Measurements from ENCODE around the gene TPBGL.

The TPBGL gene

DNA sequence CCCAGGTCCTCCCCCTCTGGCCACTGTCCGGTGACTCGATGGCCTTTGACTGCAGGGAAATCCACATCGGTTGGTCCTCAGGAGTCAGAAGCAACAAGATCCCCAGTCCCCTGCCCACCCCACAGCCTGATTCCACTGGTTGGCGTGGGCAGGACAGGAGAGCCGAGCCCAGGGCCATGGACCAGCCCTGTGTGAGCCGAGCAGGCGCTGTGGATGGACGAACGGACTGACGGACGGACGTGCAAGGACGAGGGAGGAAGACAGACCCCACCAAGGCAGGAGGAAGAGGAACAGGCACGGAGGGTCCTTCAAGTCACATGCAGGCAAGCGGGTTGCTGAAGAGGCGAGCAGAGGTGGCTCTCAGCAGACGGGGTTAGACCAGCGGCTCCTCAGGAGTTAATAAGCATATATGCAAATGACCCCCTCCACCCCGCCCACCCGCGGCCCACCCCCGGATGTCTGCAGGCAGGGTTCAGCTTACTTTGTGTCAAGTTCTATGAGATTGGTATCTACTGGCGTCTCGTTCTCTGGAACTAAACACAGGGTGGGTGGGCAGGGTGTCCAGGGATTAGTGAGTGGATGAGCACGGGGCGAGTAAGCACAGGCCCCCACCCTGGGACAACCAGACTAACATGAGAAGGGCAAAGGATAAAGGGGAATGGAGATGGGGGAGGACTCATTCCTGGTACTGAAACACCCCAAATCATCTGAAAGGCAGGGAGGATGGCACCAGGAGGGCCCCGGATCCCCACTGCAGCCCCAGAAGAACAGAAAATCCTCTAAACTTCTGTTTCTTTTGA lies 26.8 kb downstream of the TPBGL start:
- Histone ChIP-seq H3K27me3 (ENCODE audit: insufficient read depth, low read depth, severe bottlenecking) (no peaks in the 10 kb centered on the region), H3K36me3 (peaks cover 5% of the 10 kb centered on the region), H3K4me3 (ENCODE audit: low read depth, low read length) (no peak overlapping the region), H3K27ac (no peak overlapping the region), H3K9me3 (ENCODE audit: severe bottlenecking) (no peaks in the 10 kb centered on the region)
- TF ChIP-seq, protein P1, sequence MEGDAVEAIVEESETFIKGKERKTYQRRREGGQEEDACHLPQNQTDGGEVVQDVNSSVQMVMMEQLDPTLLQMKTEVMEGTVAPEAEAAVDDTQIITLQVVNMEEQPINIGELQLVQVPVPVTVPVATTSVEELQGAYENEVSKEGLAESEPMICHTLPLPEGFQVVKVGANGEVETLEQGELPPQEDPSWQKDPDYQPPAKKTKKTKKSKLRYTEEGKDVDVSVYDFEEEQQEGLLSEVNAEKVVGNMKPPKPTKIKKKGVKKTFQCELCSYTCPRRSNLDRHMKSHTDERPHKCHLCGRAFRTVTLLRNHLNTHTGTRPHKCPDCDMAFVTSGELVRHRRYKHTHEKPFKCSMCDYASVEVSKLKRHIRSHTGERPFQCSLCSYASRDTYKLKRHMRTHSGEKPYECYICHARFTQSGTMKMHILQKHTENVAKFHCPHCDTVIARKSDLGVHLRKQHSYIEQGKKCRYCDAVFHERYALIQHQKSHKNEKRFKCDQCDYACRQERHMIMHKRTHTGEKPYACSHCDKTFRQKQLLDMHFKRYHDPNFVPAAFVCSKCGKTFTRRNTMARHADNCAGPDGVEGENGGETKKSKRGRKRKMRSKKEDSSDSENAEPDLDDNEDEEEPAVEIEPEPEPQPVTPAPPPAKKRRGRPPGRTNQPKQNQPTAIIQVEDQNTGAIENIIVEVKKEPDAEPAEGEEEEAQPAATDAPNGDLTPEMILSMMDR (IDR thresholded peaks at IDR 0.05; ENCODE audit: low read depth, low read length), result no peak
- DNase-seq, result no peak

DNA sequence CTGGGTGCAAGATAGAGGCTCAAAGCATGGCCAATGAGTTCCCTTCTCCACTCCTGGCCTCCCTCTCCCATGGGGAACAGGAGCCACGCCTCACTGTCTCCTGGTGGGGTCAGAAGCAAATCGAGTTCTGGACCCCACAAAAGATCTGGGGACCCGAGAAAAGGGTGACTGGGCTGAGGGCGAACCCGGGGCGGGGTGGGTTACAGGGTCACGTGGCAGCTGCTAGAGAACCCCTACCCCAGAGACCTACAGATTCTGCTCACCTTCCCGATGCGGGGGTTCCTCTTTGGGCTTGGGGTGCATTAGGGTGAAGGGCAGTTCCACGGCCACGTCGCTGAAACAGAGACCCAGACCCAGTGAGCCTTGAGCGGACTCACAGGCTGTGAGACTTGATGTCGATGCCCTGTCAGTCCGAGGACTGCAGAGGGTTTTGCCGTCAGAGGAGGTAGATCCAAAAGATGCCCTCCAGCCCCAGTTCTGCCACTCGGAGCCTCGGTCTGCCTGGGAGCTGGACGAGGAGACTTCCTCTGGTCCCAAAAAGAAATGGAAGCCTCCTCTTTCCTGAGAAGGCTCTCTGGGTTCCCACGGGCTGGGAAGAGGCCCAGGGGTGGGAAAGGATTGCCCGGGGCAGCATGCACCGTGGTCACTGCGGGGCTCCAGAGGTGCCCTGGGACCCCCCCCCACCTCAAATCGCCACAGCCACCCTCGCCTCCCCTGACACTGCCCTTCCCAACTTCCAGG lies 28.2 kb downstream of the TPBGL start:
- Histone ChIP-seq H3K36me3 (peaks cover 8% of the 10 kb centered on the region), H3K4me3 (ENCODE audit: low read depth, low read length) (no peak overlapping the region)

DNA sequence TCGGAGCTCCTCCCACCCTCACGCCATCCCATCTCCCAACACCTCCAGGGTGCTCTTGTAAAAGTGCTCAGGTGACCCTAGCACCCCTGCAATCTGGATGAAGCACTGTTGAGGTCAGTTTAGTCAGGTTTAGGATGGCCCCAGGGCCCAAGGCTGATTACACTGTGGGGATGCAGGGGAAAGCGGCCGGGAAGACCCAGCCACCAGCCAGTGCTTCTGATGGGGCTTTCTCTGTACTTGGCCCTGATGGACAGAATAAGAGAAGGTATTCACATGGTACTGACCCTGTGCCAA lies 28.7 kb downstream of the TPBGL start:
- H3K27me3 ChIP-seq (ENCODE audit: insufficient read depth, low read depth, severe bottlenecking), result no peaks in the 10 kb centered on the region
- no peak for DNase-seq
- H3K36me3 ChIP-seq, result peaks cover 12% of the 10 kb centered on the region
- H3K4me3 ChIP-seq (ENCODE audit: low read depth, low read length), result no peak overlapping the region
- H3K27ac ChIP-seq, result no peak overlapping the region
- H3K9me3 ChIP-seq (ENCODE audit: severe bottlenecking), result no peaks in the 10 kb centered on the region
- TF ChIP-seq, protein P1 (IDR thresholded peaks at IDR 0.05; ENCODE audit: low read depth, low read length), result no peak

More for the DNA sequence above, 28.2 kb downstream of the TPBGL start:
- DNase-seq, result no peak
- Histone ChIP-seq H3K9me3 (ENCODE audit: severe bottlenecking) (no peaks in the 10 kb centered on the region), H3K27ac (no peak overlapping the region), H3K27me3 (ENCODE audit: insufficient read depth, low read depth, severe bottlenecking) (no peaks in the 10 kb centered on the region)
- TF ChIP-seq, protein P1 (IDR thresholded peaks at IDR 0.05; ENCODE audit: low read depth, low read length), result no peak

DNA sequence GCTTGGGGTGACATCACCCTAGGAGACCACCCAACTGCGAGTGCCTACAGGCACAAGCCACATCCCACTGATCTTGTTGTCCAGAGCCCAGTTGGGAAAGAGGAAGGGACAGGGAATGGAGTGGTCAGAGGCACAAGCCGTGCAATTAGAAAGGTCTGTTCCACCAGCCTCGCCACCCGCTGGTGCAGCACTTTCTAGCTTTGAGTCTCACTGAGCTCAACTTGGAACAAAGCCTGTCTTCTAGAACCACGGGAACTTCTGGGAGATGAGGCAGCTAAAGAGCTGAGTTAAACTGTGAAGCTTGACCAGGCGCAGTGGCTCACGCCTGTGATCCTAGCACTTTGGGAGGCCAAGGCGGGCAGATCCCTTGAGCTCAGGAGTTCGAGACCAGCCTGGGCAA lies 29.3 kb downstream of the TPBGL start:
- Histone ChIP-seq H3K9me3 (ENCODE audit: severe bottlenecking) (no peaks in the 10 kb centered on the region), H3K27ac (no peak overlapping the region), H3K4me3 (ENCODE audit: low read depth, low read length) (no peak overlapping the region), H3K36me3 (peaks cover 12% of the 10 kb centered on the region), H3K27me3 (ENCODE audit: insufficient read depth, low read depth, severe bottlenecking) (no peaks in the 10 kb centered on the region)
- TF ChIP-seq, protein P1 (IDR thresholded peaks at IDR 0.05; ENCODE audit: low read depth, low read length), result no peak
- no peak for DNase-seq

DNA sequence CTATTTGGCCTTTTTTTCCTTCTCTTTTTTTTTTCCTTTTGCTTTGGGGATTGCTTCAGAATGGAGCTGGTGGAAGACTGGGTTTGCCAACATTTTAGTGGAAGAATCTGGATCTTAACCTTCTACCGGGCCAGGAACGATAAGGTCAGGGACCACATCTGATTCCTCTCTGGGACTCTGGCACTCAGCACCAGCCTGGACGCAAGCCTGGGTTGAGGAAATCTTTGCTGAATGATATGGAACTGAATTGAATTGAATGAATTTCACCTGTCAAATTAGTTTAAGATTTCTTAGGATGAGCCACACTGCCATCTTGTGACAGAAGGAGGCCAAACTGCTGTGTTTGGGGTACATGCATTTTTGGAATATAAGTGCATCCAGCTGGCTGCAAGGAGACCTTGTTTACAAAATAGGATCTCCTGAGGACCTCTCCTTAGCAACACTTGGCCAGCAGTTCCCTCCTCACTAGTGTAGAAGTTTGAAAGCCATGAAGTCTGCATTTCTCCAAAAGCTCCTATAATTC lies 30.4 kb downstream of the TPBGL start:
- no peak overlapping the region for H3K4me3 ChIP-seq (ENCODE audit: low read depth, low read length)
- no peaks in the 10 kb centered on the region for H3K27me3 ChIP-seq (ENCODE audit: insufficient read depth, low read depth, severe bottlenecking)
- no peaks in the 10 kb centered on the region for H3K9me3 ChIP-seq (ENCODE audit: severe bottlenecking)
- DNase-seq, result no peak
- TF ChIP-seq, protein P1 (IDR thresholded peaks at IDR 0.05; ENCODE audit: low read depth, low read length), result peak; percentile 32; the same call in 1 of the 2 replicates
- peaks cover 12% of the 10 kb centered on the region for H3K36me3 ChIP-seq
- H3K27ac ChIP-seq, result no peak overlapping the region

All from WERI-Rb-1 (cell line).